NCI-H2227 treated with DMSO at 0.1 percent for 48 hours (cell line): ENCODE results near the gene C6orf15.
"Not testable (repeated sequence)": the region's sequence is repeated elsewhere in the genome, so short reads cannot be mapped to it uniquely, and the experiment has no call there.

Experiments
- DNase-seq: peaks from one replicate; lab custom pipeline; 2025; lab: John Stamatoyannopoulos, UW

C6orf15 gene

GRCh38 chr6:31067891-31068668 lies 44.3 kb downstream of the C6orf15 start:
- not testable (repeated sequence) for DNase-seq

- DNase-seq = not testable (repeated sequence)
Measured at GRCh38 chr6:31067028-31067427, 45.3 kb downstream of the C6orf15 start.

DNA sequence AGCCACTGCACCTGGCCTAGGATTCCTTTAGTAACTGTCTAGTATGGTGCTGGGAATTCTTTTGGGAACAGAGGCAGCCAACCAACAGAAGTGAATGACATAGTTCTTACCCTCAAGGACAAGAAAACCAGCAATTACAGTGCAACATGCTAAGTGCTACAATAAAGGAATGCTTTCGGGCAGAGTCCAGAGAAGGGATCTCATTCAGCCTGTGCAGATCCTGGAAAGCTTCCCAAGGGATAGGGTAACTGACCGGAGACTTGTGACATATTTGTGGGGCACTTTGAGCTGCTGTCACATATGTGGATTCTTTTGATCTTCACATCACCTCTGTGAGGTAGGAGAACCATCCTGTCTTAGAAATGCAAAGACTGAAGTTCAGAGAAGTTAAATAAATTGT lies 46.8 kb downstream of the C6orf15 start:
- DNase-seq = no peak

- no peak for DNase-seq
Measured at GRCh38 chr6:31063906-31064435, 48.4 kb downstream of the C6orf15 start.
